ENCODE data around the gene CYP11A1.

The CYP11A1 gene

DNA sequence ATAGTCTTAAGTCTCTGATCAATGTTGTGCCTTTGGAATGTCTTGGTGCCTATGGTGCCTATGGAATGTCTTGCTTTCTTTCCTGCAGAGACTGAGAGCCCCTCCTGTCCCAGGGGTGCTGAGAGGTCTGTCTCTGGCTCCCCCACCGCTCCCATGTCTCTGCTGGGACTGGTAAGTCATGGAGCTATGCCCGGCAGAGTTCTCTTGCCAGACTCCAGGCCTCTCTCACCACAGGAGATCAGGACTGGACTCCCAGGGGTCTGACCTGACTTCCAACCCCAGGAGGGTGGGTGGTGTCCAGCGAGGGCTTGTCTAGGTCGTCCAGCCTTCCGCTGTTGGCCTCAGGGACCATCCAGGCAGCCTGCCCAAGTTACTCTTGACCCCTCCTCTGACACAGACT is 14.0 kb upstream of the CYP11A1 start:
- Histone ChIP-seq H3K27ac (ENCODE audit: low read depth, low read length) (no peak overlapping the region), H3K9ac (ENCODE audit: low read depth in 1 of 2, low read length in 2 of 2) (no peak overlapping the region), H3K4me1 (ENCODE audit: control insufficient read depth in 1 of 2, insufficient read depth in 2 of 2, low read length in 2 of 2) (peaks cover 12 to 19% of the 10 kb centered on the region in 2 donors)

DNA sequence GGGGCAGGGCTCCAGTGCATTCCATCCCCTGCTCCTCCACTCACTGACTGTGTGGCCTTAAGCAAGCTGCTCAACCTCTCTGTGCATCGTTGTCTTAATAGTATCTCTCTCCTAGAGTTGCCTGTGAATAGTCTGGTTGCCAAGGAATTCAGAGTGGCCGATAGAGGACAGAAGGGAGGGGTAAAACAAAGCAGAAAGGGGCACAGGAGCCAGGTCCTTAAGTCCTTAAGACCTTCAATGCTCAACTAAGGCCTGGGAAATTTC is 13.7 kb upstream of the CYP11A1 start:
- no peak overlapping the region for H3K27ac ChIP-seq (ENCODE audit: low read depth, low read length)
- no peaks in the 10 kb centered on the region for H3K9me3 ChIP-seq (ENCODE audit: control insufficient read depth in 1 of 2, low read length in 2 of 2)
- H3K27me3 ChIP-seq (ENCODE audit: control insufficient read depth in 1 of 2, insufficient read depth in 2 of 2, low read length in 2 of 2) = no peaks in the 10 kb centered on the region
- no peak overlapping the region for H3K4me3 ChIP-seq (ENCODE audit: low read depth in 1 of 2, low read length in 2 of 2)
- H3K4me1 ChIP-seq (ENCODE audit: control insufficient read depth in 1 of 2, insufficient read depth in 2 of 2, low read length in 2 of 2) = peaks cover 12 to 19% of the 10 kb centered on the region in 2 donors
- H3K36me3 ChIP-seq (ENCODE audit: control insufficient read depth in 1 of 2, insufficient read depth in 2 of 2, low read length in 2 of 2) = no peaks in the 10 kb centered on the region
- no peak overlapping the region for H3K9ac ChIP-seq (ENCODE audit: low read depth in 1 of 2, low read length in 2 of 2)

More for the DNA sequence above, 14.0 kb upstream of the CYP11A1 start:
- no peaks in the 10 kb centered on the region for H3K9me3 ChIP-seq (ENCODE audit: control insufficient read depth in 1 of 2, low read length in 2 of 2)
- no peaks in the 10 kb centered on the region for H3K27me3 ChIP-seq (ENCODE audit: control insufficient read depth in 1 of 2, insufficient read depth in 2 of 2, low read length in 2 of 2)
- H3K36me3 ChIP-seq (ENCODE audit: control insufficient read depth in 1 of 2, insufficient read depth in 2 of 2, low read length in 2 of 2) = no peaks in the 10 kb centered on the region
- H3K4me3 ChIP-seq (ENCODE audit: low read depth in 1 of 2, low read length in 2 of 2) = no peak overlapping the region

DNA sequence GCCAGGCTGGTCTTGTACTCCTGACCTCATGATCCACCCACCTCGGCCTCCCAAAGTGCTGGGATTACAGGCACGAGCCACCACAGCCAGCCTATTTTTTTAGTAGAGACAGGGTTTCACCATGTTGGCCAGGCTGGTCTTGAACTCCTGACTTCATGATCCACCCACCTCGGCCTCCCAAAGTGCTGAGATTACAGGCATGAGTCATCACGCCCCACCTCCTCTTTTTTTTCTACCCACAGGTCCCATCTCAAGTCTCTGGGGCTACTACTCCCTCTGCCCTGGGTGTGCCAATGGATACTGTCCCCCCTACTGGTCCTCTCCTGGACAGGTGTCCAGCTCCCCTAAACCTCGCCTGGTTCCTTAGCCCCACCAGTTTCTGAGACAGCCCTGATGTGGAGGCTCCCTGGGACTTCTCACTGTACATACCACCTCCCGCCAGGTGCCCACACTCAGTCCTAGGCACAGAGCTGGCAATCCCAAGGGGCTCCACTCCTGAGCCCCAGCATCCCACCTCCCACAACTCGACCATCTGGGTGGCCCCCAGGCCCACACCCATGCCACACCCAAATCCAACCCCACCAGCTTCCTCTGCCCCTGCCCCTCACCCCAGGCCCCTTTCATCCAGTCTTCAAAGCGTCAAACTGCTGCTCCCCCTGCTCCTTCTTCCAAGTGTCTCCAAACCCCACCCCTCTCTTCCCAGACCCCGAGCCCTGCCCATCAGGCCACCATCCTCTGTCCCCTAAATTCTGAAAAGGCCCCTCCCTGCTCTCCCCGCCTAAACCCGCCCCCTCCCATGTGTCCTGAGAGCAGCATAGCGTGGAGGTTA is 13.1 kb upstream of the CYP11A1 start:
- no peak overlapping the region for H3K27ac ChIP-seq (ENCODE audit: low read depth, low read length)
- no peaks in the 10 kb centered on the region for H3K36me3 ChIP-seq (ENCODE audit: control insufficient read depth in 1 of 2, insufficient read depth in 2 of 2, low read length in 2 of 2)
- H3K9me3 ChIP-seq (ENCODE audit: control insufficient read depth in 1 of 2, low read length in 2 of 2) = no peaks in the 10 kb centered on the region
- no peak overlapping the region for H3K9ac ChIP-seq (ENCODE audit: low read depth in 1 of 2, low read length in 2 of 2)
- peaks cover 12 to 19% of the 10 kb centered on the region in 2 donors for H3K4me1 ChIP-seq (ENCODE audit: control insufficient read depth in 1 of 2, insufficient read depth in 2 of 2, low read length in 2 of 2)
- no peak overlapping the region for H3K4me3 ChIP-seq (ENCODE audit: low read depth in 1 of 2, low read length in 2 of 2)
- H3K27me3 ChIP-seq (ENCODE audit: control insufficient read depth in 1 of 2, insufficient read depth in 2 of 2, low read length in 2 of 2) = no peaks in the 10 kb centered on the region

DNA sequence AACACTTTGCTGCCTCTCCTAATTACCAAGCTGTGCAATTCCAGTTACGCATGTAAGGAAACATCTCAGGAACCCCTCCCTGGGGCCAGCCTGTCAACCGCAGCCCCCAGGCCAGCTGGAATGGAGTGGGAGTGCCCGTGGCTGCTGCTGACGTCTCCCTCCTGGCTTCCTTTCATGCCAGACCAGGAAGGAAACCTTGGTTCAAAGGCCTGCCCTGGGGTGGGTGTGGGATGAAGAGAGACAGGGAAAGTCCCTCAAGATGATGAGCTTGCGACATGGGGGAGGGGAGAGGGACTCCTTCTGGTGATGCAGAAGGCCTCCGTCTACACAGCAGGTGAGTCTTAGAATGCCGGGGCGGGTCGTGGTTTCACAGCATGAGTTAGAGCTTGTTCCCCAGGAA is 11.4 kb upstream of the CYP11A1 start:
- no peak overlapping the region for H3K27ac ChIP-seq (ENCODE audit: low read depth, low read length)
- H3K27me3 ChIP-seq (ENCODE audit: control insufficient read depth in 1 of 2, insufficient read depth in 2 of 2, low read length in 2 of 2) = no peaks in the 10 kb centered on the region
- peaks cover 9 to 22% of the 10 kb centered on the region in 2 donors for H3K4me1 ChIP-seq (ENCODE audit: control insufficient read depth in 1 of 2, insufficient read depth in 2 of 2, low read length in 2 of 2)
- H3K4me3 ChIP-seq (ENCODE audit: low read depth in 1 of 2, low read length in 2 of 2) = no peak overlapping the region
- H3K9me3 ChIP-seq (ENCODE audit: control insufficient read depth in 1 of 2, low read length in 2 of 2) = no peaks in the 10 kb centered on the region
- H3K9ac ChIP-seq (ENCODE audit: low read depth in 1 of 2, low read length in 2 of 2) = no peak overlapping the region
- no peaks in the 10 kb centered on the region for H3K36me3 ChIP-seq (ENCODE audit: control insufficient read depth in 1 of 2, insufficient read depth in 2 of 2, low read length in 2 of 2)

DNA sequence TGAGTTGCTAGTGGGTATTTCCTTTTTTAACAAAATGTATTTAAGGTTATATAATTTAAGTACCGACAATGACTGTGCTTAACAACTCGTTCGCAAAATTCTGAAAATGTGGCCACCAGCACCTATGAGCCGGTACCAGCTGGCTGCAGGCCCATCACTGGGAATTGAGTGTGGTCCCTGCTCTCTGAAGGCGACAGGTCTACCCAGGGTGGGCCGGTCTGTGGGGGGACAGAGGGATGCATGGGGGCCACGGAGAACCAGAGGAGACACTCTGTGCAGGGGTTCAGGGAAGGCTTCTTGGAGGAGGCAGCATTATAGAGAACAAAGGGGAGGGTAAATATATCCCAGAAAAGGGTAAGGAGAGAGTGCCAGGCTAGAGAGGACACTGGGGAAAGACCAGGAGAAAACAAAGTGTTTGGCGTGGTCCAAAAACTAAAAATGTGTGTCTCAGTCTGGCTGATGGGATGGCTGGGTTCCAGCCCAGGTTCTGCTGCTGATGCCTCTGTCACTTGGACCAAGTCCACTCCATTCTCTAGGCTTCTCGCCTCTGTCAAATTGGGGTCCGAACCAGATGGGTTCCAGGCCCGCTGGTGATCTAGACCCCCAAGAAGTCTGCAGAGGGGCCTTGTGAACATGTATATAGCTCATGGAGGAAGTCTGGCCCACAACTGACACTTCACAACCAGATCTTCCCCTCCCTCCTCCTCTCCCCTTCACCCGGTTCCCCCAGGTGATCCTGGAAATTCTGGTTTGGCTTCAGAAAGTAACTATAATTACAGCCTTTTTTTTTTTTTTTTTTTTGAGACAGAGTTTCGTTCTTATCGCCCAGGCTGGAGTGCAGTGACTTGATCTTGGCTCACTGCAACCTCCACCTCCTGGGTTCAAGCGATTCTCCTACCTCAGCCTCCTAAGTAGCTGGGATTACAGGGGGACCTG is 10.7 kb upstream of the CYP11A1 start:
- peaks cover 8 to 27% of the 10 kb centered on the region in 2 donors for H3K4me1 ChIP-seq (ENCODE audit: control insufficient read depth in 1 of 2, insufficient read depth in 2 of 2, low read length in 2 of 2)
- no peak overlapping the region for H3K27ac ChIP-seq (ENCODE audit: low read depth, low read length)
- no peaks in the 10 kb centered on the region for H3K36me3 ChIP-seq (ENCODE audit: control insufficient read depth in 1 of 2, insufficient read depth in 2 of 2, low read length in 2 of 2)
- no peak overlapping the region for H3K9ac ChIP-seq (ENCODE audit: low read depth in 1 of 2, low read length in 2 of 2)
- no peak overlapping the region for H3K4me3 ChIP-seq (ENCODE audit: low read depth in 1 of 2, low read length in 2 of 2)
- no peaks in the 10 kb centered on the region for H3K27me3 ChIP-seq (ENCODE audit: control insufficient read depth in 1 of 2, insufficient read depth in 2 of 2, low read length in 2 of 2)
- no peaks in the 10 kb centered on the region for H3K9me3 ChIP-seq (ENCODE audit: control insufficient read depth in 1 of 2, low read length in 2 of 2)

DNA sequence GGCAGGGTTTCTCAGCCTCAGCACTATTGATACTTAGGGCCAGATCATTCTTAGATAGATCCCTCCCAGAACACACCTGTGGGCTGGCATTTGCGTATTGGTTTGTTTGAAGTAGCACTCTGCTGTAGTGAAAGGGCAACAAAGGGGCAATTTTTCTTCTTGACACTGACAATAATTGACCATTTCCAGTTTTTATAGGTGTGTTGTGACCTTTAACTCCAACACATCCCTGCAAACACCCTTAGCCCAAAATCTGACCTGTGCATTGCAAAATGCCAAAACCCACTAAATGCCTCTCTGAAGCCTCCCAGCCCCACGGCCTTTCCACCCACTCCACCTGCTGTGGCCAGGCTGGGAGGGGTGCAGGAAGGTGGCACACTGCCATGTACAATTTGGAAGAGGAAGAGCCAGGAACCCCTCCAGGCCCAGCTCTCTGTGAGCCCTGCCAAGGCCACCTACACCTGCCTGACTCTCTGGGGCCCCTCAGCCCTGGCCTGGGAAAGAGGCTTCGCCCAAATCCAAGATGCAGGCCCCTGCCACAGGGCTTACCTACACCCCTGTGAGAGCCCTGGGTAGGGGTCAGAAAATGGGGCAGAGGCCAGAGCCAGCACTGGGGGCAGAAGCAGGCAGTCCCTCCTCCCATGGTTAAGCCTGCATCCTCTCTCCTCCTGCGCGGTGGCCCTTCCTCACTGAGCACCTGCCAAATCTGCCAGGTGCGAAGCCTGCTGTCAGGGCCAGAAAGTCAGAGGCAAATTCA is 9.6 kb upstream of the CYP11A1 start:
- H3K27me3 ChIP-seq (ENCODE audit: control insufficient read depth in 1 of 2, insufficient read depth in 2 of 2, low read length in 2 of 2) = no peaks in the 10 kb centered on the region
- H3K36me3 ChIP-seq (ENCODE audit: control insufficient read depth in 1 of 2, insufficient read depth in 2 of 2, low read length in 2 of 2) = no peaks in the 10 kb centered on the region
- no peak overlapping the region for H3K9ac ChIP-seq (ENCODE audit: low read depth in 1 of 2, low read length in 2 of 2)
- no peaks in the 10 kb centered on the region for H3K9me3 ChIP-seq (ENCODE audit: control insufficient read depth in 1 of 2, low read length in 2 of 2)
- H3K4me3 ChIP-seq (ENCODE audit: low read depth in 1 of 2, low read length in 2 of 2) = no peak overlapping the region
- peaks cover 8 to 25% of the 10 kb centered on the region in 2 donors for H3K4me1 ChIP-seq (ENCODE audit: control insufficient read depth in 1 of 2, insufficient read depth in 2 of 2, low read length in 2 of 2)
- H3K27ac ChIP-seq (ENCODE audit: low read depth, low read length) = no peak overlapping the region

DNA sequence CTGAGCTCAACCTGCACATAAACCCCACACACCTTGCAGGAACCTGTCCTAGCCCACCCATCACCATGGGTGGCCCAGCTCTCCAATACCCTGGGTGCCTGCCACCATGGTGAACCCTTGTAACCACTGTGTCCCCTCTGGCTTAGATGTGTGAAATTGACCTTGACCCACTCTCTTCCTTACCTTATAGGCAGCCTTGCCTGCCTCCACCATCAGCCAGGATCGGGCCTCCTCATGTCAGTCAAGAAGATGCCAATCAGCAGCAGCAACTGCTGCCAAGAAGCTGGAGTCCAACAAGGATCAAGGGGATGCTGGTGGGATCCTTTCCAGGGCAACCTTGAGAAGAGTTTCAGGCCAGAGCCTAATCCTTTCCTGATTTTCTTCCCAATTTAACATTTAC is 8.8 kb upstream of the CYP11A1 start:
- Histone ChIP-seq H3K36me3 (ENCODE audit: control insufficient read depth in 1 of 2, insufficient read depth in 2 of 2, low read length in 2 of 2) (no peaks in the 10 kb centered on the region), H3K27ac (ENCODE audit: low read depth, low read length) (no peak overlapping the region), H3K27me3 (ENCODE audit: control insufficient read depth in 1 of 2, insufficient read depth in 2 of 2, low read length in 2 of 2) (no peaks in the 10 kb centered on the region), H3K4me1 (ENCODE audit: control insufficient read depth in 1 of 2, insufficient read depth in 2 of 2, low read length in 2 of 2) (peaks cover 8 to 25% of the 10 kb centered on the region in 2 donors), H3K9ac (ENCODE audit: low read depth in 1 of 2, low read length in 2 of 2) (no peak overlapping the region), H3K9me3 (ENCODE audit: control insufficient read depth in 1 of 2, low read length in 2 of 2) (no peaks in the 10 kb centered on the region), H3K4me3 (ENCODE audit: low read depth in 1 of 2, low read length in 2 of 2) (no peak overlapping the region)

DNA sequence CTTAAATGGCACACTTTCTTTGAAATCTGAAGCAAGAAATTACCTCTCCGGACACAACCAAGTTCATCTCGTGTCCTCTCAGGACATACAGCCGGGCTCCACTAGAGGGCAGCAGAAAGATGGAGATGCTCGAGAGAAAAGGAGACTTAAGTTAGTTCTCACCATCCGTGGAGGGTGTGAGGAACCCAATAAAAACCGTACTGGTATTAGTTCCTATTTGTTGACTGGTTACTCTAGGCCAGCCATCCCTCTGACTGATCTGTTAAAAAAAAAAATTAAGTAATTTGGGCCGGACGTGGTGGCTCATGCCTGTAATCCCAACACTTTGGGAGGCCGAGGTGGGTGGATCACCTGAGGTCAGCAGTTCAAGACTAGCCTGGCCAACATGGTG is 7.9 kb upstream of the CYP11A1 start:
- Histone ChIP-seq H3K4me3 (ENCODE audit: low read depth in 1 of 2, low read length in 2 of 2) (no peak overlapping the region), H3K4me1 (ENCODE audit: control insufficient read depth in 1 of 2, insufficient read depth in 2 of 2, low read length in 2 of 2) (peaks cover 8 to 25% of the 10 kb centered on the region in 2 donors), H3K36me3 (ENCODE audit: control insufficient read depth in 1 of 2, insufficient read depth in 2 of 2, low read length in 2 of 2) (no peaks in the 10 kb centered on the region), H3K9ac (ENCODE audit: low read depth in 1 of 2, low read length in 2 of 2) (no peak overlapping the region), H3K9me3 (ENCODE audit: control insufficient read depth in 1 of 2, low read length in 2 of 2) (no peaks in the 10 kb centered on the region), H3K27ac (ENCODE audit: low read depth, low read length) (no peak overlapping the region), H3K27me3 (ENCODE audit: control insufficient read depth in 1 of 2, insufficient read depth in 2 of 2, low read length in 2 of 2) (no peaks in the 10 kb centered on the region)

DNA sequence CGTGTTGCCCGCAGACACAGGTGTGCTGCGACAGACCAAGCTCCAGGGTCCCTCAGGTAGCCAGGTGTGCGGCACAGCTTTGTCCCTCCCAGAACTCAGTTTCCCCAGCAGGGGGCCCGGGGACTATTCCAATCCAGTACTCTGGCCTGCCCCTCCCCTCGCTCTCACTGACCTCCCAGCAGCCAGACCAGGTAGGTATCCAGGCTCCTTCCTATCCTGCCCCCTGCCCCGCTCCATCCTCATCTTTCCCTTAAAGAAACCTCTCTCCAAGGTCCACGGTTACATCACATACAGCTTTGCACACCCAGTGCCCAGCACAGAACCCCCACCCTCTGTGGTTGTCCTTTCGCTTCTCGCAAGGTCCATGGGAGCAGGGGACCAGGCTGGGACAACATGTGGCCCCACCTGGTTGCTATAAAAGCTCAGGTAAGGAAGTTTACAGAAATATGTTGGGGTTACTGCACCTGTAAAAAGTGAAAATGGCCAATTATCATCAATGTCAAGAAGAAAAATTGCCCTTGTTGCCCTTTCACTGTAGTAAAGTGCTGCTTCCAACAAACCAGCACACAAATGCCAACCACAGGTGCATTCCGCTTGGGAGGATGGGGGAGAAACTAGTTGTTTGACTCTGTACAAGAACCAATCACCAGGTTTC is 7.3 kb upstream of the CYP11A1 start:
- Histone ChIP-seq H3K9ac (ENCODE audit: low read depth in 1 of 2, low read length in 2 of 2) (peak overlapping the region in 1 of 2 donors; percentile 15), H3K36me3 (ENCODE audit: control insufficient read depth in 1 of 2, insufficient read depth in 2 of 2, low read length in 2 of 2) (no peaks in the 10 kb centered on the region), H3K27ac (ENCODE audit: low read depth, low read length) (no peak overlapping the region), H3K9me3 (ENCODE audit: control insufficient read depth in 1 of 2, low read length in 2 of 2) (no peaks in the 10 kb centered on the region), H3K27me3 (ENCODE audit: control insufficient read depth in 1 of 2, insufficient read depth in 2 of 2, low read length in 2 of 2) (no peaks in the 10 kb centered on the region), H3K4me1 (ENCODE audit: control insufficient read depth in 1 of 2, insufficient read depth in 2 of 2, low read length in 2 of 2) (peaks cover 8 to 25% of the 10 kb centered on the region in 2 donors), H3K4me3 (ENCODE audit: low read depth in 1 of 2, low read length in 2 of 2) (peak overlapping the region; percentile 48 to 86)

Measured in duodenal mucosa (tissue), 2 donors.